CD4-positive, alpha-beta T cell treated with Interleukin-15 for 4 hours (primary cell): Measurements from ENCODE around the gene LSR.

Experiments
- DNase-seq: peaks from one replicate; pipeline ENCODE4 v3.0.0-alpha.2; 2020; ENCODE audit warnings: low spot score

LSR gene, protein sequence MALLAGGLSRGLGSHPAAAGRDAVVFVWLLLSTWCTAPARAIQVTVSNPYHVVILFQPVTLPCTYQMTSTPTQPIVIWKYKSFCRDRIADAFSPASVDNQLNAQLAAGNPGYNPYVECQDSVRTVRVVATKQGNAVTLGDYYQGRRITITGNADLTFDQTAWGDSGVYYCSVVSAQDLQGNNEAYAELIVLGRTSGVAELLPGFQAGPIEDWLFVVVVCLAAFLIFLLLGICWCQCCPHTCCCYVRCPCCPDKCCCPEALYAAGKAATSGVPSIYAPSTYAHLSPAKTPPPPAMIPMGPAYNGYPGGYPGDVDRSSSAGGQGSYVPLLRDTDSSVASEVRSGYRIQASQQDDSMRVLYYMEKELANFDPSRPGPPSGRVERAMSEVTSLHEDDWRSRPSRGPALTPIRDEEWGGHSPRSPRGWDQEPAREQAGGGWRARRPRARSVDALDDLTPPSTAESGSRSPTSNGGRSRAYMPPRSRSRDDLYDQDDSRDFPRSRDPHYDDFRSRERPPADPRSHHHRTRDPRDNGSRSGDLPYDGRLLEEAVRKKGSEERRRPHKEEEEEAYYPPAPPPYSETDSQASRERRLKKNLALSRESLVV

DNA sequence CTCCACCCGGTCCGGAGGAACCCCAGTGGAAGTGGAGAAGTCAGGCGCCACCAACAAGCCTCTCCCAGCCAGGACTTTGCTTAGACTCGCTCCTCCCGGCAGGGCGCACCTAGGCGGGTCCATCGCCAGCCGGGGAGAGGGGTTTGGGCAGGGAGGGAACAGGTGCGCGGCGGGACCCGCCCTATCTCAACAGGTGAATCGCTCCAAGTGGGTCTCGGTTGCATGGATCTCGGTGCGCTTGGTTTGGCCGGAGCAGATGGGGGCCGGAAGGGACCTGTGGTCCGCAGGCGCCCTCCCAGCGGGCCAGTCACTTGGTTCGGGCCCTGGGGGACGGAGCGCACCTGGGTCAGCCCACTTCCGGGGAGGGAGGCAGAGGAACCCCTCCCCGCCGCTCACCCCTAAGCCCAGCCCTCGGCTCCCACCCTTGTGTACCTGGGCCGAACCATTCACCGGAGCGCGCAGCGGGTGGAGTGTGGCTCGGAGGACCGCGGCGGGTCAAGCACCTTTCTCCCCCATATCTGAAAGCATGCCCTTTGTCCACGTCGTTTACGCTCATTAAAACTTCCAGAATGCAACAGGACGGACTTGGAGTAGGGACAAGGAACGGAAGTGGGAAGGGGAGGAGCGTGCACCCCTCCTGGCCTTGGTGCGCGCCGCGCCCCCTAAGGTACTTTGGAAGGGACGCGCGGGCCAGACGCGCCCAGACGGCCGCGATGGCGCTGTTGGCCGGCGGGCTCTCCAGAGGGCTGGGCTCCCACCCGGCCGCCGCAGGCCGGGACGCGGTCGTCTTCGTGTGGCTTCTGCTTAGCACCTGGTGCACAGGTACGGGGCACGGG lies at the start of gene LSR:
Gene LSR, plus strand, starts transcription at position 693 of the 836 bp plus-strand sequence. Its CDS starts 21 bp downstream, at position 714.
- peak; percentile 82 for DNase-seq

DNA sequence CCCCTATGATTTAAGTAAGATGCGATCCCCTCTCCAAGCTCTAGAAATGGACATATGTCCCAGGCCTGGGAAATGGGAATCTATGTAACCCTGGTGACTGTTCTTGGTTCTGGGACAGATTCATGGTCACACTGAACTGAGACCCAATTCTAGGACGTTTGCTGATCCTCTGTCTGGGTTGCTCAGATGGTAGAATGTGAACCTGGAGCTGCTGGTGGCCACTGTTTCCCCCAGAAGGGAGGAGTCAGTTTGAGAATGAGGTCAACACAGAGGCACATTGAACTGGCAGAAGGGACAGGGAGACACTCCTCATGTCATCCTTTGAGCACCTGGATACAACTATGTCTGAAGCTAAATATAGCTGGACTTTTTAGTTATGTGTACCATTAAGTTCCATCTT lies 49.3 kb upstream of the LSR start:
- DNase-seq: no peak

DNA sequence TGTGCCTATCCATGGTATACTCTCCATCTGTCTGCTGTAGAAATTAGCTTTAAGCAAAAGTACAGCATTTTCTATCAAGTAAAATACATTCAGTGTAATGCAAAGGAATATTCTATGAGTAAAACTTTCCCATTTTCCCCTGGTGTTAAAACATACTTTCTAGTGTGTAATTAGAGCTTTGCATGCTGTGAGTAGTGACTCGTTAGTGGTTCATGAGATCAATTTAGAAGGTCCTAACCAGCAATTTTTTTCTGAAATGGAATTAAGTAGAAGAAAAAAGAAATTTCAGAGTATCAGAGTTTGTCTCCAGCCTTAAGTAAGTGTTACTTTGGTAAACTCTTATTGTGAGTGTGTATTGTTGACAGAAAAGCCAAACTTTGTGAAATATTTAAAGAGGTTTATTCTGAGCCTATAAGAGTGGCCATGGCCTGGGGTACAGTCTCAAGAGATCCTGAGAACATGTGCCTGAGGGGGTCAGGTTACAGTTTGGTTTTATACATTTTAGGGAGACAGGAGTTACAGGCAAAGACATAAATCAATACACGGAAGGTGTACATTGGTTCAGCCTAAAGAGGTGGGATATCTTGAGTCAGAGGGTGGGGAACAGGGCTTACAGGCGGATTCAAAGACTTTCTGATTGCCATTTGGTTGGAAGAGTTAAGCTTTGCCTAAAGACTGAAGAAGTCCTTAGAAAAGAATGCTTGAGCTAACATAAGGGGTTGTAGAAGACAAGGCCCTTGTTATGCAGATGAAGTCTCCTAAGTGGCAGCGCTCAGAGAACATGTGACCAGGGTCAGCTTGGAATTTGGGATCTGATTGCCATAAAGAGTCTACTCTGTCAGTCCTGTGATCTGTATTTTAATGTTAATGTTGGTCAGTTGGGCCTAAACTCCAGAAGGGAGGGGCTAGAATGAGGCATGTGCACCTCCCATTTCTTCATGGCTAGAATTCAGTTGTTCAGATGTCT lies 45.8 kb upstream of the LSR start:
- DNase-seq: no peak

DNA sequence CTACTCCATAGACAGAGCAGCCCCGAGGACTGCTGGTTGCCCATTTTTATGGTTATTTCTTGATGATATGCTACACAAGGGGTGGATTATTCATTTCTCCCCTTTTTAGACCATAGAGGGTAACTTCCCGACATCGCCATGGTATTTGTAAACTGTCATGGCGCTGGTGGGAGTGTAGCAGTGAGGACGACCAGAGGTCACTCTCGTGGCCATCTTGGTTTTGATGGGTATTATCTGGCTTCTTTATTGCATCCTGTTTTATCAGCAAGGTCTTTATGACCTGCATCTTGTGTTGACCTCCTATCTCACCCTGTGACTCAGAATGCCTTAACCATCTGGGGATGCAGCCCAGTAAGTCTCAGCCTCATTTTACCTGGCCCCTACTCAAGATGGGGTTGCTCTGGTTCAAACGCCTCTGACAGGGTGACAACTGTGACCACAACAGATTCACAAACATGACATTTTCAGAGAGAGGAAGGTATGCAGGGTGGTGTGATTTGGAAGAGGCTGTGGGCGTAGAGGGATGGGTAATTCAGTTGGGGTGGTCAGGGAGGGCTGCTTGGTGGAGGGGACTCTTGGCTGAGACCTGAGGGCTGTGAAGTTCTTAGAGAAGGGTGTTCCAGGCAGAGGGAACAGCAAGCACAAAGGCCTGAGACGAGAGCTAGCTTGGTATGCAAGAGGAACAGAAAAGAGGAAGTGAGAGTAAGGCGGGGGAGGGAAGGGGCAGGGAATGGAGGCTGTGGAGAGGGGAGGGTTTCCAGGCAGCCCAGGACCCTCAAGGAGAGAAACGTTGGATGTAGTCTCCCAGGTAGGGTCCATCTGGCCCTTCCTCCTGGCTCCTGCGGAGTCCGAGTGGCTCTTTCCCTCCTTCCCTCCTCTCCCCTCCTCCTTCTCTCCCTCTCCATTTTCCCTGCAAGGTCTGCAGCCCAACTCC lies 43.7 kb upstream of the LSR start:
- DNase-seq: no peak

DNA sequence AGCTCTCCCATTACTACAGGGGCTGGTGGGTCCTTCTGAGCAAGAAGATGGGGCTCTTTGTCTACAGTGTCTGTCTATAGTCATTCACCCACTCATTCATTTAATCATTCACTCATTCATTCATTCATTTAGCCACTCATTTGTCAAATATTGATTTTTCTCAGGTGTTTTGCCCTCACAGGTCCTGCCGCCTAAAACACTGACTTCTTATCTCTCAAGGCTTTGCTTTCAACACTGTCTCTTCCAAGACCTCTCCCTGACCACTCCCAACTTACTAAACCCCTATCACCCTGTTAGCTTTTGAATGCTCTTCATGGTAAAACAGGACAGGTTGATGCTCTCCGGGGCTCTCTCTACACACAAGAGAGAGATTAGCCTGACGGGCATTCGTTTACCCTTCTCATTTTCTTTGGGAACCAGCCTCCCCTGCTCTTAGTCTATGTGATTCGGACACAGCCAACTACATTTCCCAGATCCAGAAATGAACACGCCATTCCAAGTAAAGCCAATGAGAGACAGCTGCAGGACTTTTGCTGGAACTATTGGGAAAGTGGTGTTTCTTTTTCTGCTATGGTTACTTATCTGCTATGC lies 43.0 kb upstream of the LSR start:
- DNase-seq: no peak

DNA sequence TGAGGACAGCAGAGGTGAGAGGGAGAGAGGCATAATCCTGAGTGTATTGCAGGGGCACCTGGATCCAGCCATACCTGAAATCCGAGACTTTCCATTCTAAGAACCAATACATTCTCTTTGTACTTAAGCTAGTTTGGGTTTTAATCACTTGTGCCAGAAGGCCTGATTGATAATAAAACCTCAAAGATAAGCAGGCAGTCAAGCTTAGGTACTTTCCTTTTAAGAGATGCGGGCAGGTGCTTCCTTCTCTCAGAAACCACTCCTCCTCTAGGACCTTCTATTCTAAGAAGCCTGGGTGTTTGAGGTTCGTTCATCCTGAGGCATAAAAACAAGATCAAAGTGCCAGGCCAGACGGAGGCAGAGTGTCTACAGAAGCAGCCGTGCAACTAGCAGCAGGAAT lies 42.4 kb upstream of the LSR start:
- DNase-seq: peak; percentile 90

DNA sequence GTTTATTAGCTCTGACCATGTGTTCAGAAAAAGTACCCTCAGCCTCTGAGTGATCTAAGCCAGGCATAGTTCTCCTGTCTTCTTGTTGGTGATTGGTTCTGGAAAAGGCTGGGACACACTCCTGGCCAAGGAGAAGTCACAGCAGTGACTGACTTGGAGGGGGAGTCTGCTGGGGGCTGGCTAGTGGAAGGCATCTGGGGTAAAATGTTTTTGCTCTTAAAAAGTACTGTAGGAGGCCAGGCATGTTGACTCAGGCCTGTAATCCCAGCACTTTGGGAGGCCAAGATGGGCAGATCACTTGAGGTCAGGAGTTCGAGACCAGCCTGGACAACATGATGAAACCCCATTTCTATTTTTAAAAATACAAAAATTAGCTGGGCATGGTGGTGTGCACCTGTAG lies 41.9 kb upstream of the LSR start:
- no peak for DNase-seq

DNA sequence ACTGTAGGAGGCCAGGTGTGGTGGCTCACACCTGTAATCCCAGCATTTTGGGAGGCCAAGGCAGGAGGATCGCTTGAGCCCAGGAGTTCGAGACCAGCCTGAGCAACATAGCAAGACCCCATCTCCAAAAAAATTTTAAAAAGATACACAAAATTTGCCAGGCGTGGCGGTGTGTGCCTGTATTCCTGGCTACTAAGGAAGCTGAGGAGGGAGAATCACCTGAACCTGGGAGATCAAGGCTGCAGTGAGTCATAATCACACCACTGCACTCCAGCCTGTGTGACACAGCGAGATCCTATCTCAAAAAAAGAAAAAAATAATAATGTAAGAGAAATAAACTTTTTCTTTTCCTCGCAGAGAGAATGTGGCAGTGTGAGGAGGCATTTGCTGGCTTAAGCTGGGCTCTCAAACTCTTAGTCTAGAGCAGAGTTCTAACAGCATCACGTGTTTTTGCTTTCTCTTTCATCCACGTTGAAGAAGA lies 41.4 kb upstream of the LSR start:
- DNase-seq: peak; percentile 72

DNA sequence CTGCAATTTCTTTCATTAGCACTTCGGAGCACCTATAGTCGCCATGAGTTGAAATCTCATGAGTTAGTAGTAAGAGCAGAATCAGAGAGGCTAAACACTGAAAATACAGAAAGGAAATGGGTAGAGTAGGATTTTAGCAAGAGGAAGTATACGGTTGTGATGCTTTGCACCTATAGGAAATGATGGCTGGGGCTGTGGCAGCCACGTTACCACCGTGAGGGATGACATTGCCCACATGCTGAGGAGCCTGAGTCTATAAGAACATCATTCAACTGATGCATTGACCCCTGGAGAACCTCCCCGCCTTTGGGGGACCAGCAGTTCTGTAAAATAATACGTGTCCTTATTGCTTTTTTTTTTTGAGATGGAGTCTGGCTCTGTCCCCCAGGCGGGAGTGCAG lies 40.7 kb upstream of the LSR start:
- no peak for DNase-seq

DNA sequence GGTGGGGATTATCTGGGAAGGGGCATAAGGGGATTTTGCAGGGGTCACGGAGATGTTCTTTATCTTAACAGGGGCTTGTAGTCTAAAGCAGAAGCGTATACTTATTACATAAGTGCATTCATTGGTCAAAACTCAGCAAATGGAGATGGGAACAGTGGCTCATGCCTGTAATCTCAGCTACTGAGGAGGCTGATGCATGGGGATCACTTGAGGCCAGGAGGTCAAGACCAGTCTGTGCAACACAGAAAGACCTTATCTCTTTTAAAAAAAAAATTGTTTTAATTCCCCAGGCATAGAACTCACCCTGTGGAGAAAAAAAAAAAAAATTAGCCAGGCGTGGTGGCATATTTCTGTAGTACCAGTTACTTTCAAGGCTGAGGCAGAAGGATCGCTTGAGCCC lies 39.2 kb upstream of the LSR start:
- no peak for DNase-seq

DNA sequence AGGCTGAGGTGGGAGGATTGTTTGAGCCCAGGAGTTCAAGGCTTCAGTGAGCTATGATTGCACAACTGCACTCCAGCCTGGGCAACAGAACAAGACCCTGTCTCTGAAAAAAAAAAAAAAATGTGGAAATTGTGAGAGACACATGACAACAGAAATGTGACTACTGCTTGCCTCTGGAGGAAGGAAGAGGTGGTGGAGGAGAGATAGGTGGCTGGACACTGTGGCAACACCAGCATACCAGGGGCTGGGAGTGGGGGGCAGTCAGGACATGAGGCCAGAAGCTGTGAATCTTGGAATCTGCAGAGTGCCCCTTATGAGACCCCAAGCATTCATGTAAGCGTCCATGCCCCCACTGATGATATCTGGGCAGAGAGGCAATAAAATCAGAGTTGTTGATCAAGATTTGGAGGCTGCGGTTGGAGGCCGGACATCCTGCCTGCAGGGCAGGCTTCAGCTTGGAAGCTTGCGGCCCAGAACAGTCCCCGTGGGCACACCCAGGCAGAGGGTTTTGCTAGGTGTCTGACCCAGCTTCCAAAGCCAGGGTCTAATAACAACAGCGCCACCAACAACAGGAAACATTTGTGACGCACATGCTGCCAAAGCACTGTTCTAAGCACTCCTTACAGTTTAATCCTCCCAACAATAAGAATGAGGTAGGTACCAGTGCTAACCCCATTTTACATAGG lies 37.1 kb upstream of the LSR start:
- peak; percentile 86 for DNase-seq

DNA sequence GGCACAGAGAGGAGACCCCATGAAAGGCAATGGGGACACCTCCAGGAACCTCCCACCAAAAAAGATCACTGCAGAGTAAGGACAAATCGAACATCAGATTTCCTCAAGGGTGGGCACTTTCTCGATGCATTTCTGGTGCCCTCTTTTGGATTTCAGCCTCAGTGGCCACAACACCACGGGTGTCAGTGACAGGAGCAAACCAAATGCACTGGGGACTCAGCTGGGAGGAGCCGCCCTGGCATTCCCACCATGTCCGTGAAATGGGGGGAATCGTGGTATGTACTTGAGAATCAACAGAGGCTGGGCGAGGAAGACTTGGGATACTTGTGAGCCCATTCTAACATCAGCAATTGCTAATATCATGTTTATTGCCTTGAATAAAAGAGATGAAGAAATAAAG lies 36.6 kb upstream of the LSR start:
- DNase-seq: no peak

DNA sequence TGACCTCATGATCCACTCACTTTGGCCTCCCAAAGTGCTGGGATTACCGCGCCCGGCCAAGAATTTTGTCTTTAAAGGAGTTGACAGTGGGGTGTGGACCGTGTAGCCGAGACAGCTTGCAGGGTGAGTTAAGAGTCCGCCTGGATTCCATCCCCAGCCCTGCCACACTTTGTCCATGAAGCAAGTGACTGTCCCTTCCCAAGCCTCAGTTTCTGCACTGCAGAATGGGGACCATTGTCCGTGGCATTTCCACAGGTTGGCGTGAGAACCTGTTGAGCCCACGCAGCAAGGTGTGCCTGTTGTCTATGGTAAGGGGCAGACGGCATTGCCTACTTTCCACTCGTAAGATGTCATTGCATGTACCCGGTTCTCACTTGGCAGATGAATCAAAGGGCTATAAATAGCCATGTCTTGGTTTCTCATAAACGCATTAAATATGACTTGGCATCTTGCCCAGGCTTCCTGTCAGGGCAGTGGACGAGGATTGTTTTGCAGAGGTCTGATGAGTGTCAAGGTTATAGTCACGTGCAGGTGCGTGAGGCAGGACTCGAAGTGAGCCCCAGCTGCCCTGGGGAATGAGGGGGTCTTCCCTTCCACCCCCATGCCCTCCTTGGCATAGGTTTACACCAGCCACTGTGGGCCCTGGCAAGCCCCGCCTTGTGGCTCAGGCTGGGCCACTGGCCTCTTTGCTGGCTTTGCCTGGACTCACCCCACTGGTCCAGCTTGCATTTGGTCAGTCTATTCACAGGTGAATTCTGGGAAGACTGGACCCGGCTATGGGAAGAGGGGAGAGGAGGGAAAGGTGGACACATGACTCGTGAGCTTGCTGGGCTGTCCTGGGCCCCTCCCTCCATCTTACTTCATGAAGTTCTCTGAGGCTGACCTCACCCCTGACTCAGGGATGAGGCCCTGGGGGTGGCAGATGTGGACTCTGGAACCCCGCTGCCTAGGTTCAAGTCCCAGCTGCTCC lies 34.9 kb upstream of the LSR start:
- DNase-seq: peak; percentile 94

DNA sequence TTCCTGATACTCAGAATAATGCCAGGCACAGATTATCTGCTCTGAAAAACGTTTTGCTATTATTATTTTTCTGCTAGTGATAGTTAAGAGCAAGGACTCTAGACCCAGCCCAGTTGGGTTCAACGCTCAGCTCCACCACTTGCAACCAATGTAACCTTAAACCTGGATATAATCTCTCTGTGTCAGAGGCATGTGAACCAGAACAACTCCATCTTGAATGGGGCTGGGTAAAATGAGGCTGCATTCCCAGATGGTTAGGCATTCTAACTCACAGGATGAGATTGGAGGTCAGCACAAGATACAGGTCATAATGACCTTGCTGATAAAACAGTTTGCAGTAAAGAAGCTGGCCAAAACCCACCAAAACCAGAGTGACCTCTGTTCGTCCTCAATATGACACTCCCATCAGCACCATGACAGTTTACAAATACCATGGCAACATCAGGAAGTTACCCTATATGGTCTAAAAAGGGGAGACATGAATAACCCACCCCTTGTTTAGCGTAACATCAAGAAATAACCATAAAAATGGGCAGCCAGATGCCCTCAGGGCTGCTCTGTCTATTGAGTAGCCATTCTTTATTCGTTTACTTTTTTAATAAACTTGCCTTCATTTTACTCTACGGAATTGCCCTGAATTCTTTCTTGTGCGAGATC lies 33.9 kb upstream of the LSR start:
- DNase-seq: no peak

DNA sequence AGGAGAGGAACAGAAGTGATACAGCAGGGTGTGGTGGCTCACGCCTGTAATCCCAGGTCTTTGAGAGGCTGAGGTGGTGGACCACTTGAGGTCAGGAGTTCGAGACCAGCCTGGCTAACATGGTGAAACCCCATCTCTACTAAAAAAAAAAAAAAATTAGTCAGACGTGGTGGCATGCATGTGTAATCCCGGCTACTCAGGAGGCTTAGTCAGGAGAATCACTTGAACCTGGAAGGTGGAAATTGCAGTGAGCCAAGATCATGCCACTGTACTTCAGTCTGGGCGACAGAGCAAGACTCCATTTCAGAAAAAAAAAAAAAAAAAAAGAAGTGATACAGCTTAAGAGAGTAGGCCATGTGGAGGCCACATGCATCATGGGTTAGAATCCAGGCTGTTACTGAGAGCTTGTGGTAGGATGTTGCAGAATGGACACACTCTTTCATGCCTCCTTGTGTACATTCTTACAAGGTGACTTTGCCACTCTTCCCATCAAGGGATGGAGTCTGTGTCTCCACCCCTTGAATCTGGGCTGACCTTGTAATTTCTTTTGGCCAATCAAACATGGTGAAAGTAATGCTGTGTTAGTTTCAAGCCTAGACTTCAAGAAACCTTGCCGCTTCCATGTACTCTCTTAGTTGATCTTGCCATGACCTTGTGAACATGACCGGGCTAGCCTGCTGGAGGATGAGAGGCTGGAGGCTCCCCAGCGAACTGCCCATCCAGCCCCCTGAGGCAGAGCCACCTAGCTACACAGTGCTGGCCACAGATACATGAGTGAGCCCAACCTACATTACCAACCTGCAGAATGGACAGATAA lies 32.6 kb upstream of the LSR start:
- DNase-seq: no peak

DNA sequence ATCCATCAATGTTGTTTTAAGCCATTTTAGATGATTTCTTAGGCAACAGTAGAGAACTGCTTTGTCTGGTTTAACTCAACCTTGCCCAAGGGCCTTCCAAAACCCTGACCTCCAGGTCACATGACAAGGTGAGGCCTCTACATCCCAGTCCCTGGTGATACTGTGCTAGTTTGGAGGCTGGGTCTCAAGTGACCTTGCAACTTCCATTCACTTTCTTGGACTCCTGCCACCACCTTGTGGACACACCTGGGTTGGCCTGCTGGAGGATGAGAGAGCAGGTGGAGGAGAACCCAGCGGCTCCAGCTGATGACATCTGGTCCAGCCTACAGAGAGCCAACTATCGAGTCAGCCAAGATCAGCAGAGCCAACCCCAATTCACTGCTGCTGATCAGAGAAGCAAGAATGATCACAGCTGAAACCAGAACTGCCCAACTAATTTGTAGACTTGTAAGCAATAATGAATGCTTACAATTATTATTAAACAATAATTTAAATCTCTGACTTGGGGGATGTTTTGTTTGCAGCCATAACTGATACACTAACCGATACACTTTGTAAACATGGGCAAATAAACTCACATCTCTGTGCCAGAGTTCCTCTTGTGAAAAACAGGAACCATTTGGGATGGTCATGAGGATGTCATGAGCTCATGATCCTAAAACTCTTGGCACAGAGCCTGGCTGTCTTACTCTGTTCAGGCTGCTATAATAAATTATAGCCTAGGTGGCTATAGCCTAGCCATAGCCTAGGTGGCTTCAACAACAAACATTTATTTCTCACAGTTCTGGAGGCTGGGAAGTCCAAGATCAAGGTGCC lies 31.8 kb upstream of the LSR start:
- DNase-seq: peak; percentile 59
